Femur (tissue), 1 donor: ENCODE measurements around the gene SIGLEC7.

Source experiments
- DNase-seq: peaks from one replicate; pipeline ENCODE4 v3.0.0-alpha.2; 2017

The SIGLEC7 gene

GRCh38 chr19:51173681-51174080, 31.6 kb downstream of the SIGLEC7 start:
- no peak for DNase-seq

DNA sequence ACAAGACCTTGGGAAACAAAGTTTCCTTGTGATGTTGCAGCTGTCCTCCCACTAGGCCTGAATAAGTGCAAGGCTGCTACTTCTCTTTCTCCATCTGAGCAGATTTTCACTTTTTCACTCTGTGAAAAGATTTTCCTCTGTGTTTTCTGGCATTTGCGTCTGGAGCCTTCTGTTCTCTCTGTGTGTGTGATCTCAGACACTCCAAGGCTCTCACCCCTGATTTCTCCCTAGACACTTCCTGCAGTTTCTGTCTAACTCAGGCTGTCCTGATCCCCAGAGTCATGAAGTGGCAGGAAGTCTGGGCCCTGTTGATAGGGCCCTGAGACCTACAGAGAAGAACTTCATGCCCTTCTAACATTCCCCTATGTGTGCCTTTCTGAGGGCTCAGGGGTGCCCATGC, 37.2 kb downstream of the SIGLEC7 start:
- no peak for DNase-seq

DNA sequence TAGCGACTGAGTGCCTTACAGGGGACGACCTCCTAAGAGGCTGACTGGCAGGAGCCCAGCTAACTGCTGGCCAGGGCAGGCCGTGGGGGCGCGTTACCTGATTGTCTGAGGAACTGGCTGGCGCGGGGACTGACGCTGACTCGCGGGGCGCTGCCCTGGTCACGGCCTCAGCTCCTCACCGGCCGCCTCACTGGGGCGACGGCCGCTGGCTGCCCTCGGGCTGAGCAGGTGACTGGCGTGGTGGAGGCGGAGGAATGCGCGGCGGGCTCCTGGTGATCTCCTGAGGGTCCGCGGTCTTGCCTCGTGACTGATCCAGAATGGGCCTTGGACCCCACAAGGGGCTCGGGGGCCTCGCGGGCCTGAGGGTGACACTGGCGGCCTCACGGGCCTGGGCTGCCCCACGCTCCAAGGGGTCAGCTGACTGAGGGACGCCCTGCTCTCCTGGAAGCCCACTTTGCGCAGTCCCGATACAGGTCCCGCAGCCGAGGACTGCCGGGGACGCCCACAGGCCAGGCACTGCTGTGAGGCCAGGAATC, 39.3 kb downstream of the SIGLEC7 start:
- DNase-seq, result no peak

DNA sequence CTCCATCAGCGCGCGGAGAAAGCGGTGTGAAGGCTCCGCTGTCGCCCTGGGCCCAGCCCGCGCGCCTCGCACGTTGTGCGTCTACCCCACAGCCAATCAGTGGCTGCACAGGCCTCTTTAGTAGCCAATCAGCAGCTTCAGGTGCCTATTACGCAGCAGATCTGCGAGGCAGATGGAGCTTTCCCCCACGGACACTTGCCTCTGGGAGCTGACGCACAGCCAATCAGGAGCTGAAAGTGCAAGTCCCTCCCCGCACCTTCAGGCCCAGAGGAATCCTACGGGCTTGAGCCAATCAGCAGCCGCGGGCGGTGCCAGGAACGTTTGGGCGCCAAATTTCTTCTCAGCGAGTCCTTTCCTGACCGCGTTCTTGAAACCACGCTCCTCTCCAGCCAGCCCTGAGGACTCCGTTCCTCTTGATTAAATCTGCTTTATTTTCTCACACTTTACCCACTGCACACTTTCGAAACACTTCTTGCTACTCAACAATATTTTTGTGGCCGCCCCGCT, 39.9 kb downstream of the SIGLEC7 start:
- no peak for DNase-seq

DNA sequence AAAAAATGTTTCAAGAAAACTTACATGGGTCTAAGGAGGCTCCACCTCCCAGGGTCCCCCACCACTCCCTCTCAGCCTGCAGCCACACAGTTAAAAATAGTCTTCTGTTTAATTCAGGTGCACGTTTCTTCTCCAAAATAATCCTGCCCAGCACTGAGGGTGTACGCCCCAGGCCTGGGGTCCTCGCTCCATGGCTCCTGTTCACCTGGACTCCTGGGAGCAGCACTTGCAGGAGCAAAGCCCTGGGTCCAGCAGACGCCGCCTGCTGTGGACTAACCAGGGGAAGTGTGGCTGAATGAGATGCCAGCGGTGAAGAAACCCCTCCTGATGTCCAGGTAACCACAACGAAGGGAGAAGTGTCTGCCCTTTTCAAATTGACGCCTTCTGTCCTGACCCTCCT, 41.5 kb downstream of the SIGLEC7 start:
- DNase-seq, result no peak

GRCh38 chr19:51185069-51185867, 43.2 kb downstream of the SIGLEC7 start:
- no peak for DNase-seq

- DNase-seq, result no peak
These were observed 43.7 kb downstream of the SIGLEC7 start for GRCh38 chr19:51185868-51186215.

DNA sequence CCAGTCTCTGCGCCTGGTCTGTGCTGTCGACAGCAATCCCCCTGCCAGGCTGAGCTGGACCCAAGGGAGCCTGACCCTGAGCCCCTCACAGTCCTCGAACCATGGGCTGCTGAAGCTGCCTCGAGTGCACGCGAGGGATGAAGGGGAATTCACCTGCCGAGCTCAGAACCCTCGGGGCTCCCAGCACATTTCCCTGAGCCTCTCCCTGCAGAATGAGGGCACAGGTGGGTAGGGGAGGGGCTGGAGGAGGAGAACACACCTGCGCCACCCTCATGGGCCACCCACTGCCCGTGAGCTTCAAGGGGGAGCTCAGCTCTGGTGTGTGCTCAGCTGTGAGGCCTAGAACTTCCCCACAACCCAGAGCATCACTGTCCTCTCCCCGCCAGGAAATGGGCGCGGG, 44.2 kb downstream of the SIGLEC7 start:
- DNase-seq, result no peak

GRCh38 chr19:51187395-51188226, 45.5 kb downstream of the SIGLEC7 start:
- no peak for DNase-seq

GRCh38 chr19:51188227-51188559, 46.1 kb downstream of the SIGLEC7 start:
- no peak for DNase-seq

DNA sequence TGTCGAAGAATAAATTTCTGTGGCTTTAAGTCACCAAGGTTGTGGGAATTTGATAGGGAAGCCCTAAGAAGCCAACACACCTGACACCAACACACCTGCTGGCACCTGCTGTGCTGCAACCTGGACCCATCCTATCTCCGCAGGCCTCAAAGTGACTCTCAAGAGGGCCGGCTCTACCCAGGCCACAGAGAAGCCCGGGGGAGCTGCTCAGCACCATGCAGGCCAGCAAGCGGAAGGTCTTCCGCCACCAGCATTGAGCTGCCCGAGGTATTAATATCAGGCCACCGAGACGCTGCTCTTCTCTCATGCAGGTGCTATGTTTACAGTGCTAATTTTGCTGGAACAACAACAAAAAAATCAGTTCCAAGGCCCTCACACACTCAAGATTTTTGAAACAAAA, 50.6 kb downstream of the SIGLEC7 start:
- no peak for DNase-seq

GRCh38 chr19:51194527-51195315, 52.6 kb downstream of the SIGLEC7 start:
- DNase-seq, result no peak

DNA sequence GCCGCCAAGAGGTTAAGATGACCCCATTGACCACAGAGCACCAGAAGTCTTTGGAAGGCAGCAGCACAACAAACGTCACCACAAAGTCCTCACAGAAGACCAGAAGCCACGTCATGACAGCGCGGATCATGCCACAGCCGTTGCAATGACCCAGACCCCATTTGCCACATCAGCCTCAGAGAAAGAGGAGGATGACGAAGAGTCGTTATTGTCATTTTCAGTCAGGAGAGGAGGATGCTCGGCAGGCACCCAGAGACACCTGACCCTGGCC, 53.1 kb downstream of the SIGLEC7 start:
- DNase-seq, result no peak

DNA sequence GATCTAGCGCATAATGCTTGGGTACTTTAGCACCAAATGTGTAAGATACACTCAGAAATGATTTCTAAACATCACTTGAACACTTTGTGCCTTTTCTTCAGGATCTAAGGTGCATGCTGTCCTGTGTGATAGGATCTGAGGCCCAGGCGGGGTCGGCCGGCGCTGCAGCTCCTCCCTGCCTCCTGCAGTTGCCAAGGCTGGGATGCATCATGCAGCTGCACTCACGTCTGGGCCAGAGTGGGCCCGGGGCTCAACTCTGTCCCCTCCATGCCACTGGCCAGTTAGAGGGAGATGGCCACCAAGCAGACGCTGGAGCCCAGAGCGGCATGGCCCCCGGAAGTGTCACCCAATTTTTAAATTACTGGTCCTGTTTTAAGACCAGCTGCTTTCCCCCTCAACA, 53.5 kb downstream of the SIGLEC7 start:
- DNase-seq, result no peak

- DNase-seq, result no peak
These were observed 54.1 kb downstream of the SIGLEC7 start for GRCh38 chr19:51196181-51196580.

GRCh38 chr19:51198641-51199040, 56.5 kb downstream of the SIGLEC7 start:
- DNase-seq, result no peak

DNA sequence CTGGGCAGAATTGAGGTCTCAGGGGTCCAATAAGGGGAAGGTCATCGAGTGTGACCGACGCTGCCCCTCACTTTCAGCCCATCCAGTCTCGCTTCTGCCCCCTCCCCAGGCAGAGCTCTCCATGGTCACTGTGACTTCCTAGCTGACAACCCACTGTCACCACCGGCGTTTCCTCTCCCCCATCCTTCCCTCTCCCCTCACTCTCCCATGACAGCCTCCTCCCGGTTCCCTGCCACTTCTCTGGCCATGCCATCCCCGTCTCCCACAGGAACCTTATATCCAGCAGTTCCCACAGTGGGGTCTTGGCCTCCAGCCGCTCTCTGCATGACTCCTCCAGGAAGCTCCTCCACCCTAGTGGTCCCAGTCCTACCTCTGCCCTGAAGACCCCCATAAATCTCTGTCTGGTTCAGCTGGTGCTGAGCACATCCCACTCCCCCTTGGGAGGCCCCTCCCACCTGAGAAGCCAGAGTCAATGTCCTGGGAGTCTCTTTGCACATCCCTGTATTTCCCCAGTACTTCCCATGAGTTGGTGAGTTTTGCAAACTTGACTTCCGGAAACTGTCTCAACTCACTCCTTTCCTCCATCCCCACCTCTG, 58.1 kb downstream of the SIGLEC7 start:
- DNase-seq, result no peak

DNA sequence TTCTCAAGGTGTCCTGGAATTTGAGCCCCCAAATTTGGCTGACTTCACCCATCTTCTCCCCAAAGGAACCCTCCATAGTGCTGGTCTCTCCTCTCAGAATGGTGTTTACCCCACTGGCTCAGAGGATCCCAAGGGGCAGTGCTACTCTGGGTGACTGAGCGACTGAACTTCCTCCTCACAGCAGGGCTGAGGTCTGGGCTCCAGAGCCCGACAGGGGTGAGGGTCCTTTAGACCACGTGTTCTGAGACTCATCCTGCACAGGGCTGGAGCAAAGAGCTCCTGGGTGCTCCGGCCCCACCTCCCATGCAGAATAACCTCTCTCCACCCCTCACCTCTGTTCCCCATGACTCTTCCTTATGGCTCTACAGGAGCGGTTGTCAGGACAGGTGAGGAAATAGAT, 59.6 kb downstream of the SIGLEC7 start:
- DNase-seq, result no peak
